ENCODE data around the gene TMEM163. TPM values are rescaled to one million over a fixed set of nuclear protein-coding genes. Genes with fewer than 3 reads are reported as not detected.

The TMEM163 gene
- total and polyA plus RNA-seq, 4 donors: 5.8 to 46.9 (median 29.8) TPM

DNA sequence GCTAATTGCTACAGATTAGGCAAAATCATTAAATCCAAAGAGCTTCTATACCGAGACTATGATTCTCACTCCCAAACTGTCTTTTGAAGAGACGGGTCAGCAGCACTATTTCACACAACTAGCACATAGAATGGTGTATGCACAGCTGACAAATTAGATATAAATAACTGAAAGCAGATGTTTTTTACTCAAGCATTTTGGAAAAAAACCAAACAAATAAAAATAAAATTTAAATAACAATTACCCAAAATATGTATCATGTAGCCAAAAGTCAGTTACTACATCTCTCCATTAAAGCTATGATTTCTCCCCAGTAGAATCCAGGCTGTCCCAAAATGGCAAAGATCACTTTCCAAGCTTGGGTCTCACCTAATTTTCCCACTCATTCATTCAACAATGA lies 107.9 kb downstream of the TMEM163 start:
- Histone ChIP-seq H3K4me1 (ENCODE audit: control insufficient read depth in 5 of 5, insufficient read depth in 5 of 5, low read length in 5 of 5) (peaks cover 0 to 1% (median 0%) of the 10 kb centered on the region in 5 donors), H3K27ac (ENCODE audit: low read depth in 1 of 2, low read length in 1 of 2) (no peak overlapping the region), H3K4me3 (no peak overlapping the region), H3K9ac (ENCODE audit: insufficient read depth in 1 of 2, low read length in 2 of 2) (no peak overlapping the region), H3K36me3 (ENCODE audit: control insufficient read depth in 4 of 4, insufficient read depth in 4 of 4, low read length in 4 of 4) (no peaks in the 10 kb centered on the region), H3K27me3 (ENCODE audit: control insufficient read depth in 3 of 3, insufficient read depth in 3 of 3, low read length in 2 of 3) (no peaks in the 10 kb centered on the region), H3K9me3 (ENCODE audit: control insufficient read depth in 4 of 4, insufficient read depth in 3 of 4, low read length in 3 of 4) (peaks cover 0 to 7% (median 5%) of the 10 kb centered on the region in 4 donors)
- 93 to 96% methylated on average over 2 of the region's 2 CpGs for WGBS, 2 donors
- DNase-seq: no peak
- no peak for ATAC-seq (ENCODE audit: insufficient read depth, low FRiP score)
- TF ChIP-seq CTCF (IDR thresholded peaks at IDR 0.05; ENCODE audit: control extremely low read depth, extremely low read depth): no peak

- 88 to 98% methylated on average over 8 of the region's 8 CpGs for WGBS, 2 donors
- ATAC-seq (ENCODE audit: insufficient read depth, low FRiP score): no peak
- DNase-seq: no peak
Observed at GRCh38 chr2:134609924-134610513, 108.8 kb downstream of the TMEM163 start.

DNA sequence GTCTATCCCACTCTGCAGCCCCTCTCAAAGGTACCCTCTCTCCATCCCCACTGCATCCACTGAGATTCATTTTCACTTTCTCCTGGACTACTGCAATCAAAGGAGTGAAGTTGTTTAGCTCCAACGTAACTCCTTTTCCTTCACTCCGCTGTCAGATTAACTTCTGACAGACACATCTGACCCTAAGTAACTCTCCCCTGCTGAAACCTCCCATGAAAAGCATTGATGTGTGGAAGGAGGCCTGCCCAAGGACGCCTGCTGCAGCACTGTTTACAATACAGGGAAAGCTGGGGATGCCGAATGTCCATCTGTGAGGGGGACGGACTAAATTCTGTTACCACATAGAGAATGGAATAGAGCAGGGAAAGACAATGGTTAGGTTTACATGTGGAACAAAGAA lies 114.8 kb downstream of the TMEM163 start:
- no peak overlapping the region for H3K4me3 ChIP-seq
- TF ChIP-seq CTCF (IDR thresholded peaks at IDR 0.05; ENCODE audit: control extremely low read depth, extremely low read depth): no peak
- peaks cover 0 to 4% (median 3%) of the 10 kb centered on the region in 4 donors for H3K9me3 ChIP-seq (ENCODE audit: control insufficient read depth in 4 of 4, insufficient read depth in 3 of 4, low read length in 3 of 4)
- H3K27me3 ChIP-seq (ENCODE audit: control insufficient read depth in 3 of 3, insufficient read depth in 3 of 3, low read length in 2 of 3): no peaks in the 10 kb centered on the region
- ATAC-seq (ENCODE audit: insufficient read depth, low FRiP score) (no peak), DNase-seq (no peak)
- H3K4me1 ChIP-seq (ENCODE audit: control insufficient read depth in 5 of 5, insufficient read depth in 5 of 5, low read length in 5 of 5): no peaks in the 10 kb centered on the region
- WGBS, 2 donors: 53 to 73% methylated on average over 5 of the region's 5 CpGs
- H3K36me3 ChIP-seq (ENCODE audit: control insufficient read depth in 4 of 4, insufficient read depth in 4 of 4, low read length in 4 of 4): no peaks in the 10 kb centered on the region
- H3K9ac ChIP-seq (ENCODE audit: insufficient read depth in 1 of 2, low read length in 2 of 2): no peak overlapping the region
- H3K27ac ChIP-seq (ENCODE audit: low read depth in 1 of 2, low read length in 1 of 2): no peak overlapping the region

More at GRCh38 chr2:134609924-134610513, 108.8 kb downstream of the TMEM163 start:
- Histone ChIP-seq H3K27me3 (ENCODE audit: control insufficient read depth in 3 of 3, insufficient read depth in 3 of 3, low read length in 2 of 3) (no peaks in the 10 kb centered on the region), H3K27ac (ENCODE audit: low read depth in 1 of 2, low read length in 1 of 2) (no peak overlapping the region), H3K9me3 (ENCODE audit: control insufficient read depth in 4 of 4, insufficient read depth in 3 of 4, low read length in 3 of 4) (peaks cover 0 to 7% (median 5%) of the 10 kb centered on the region in 4 donors), H3K4me1 (ENCODE audit: control insufficient read depth in 5 of 5, insufficient read depth in 5 of 5, low read length in 5 of 5) (peaks cover 0 to 1% (median 0%) of the 10 kb centered on the region in 5 donors), H3K36me3 (ENCODE audit: control insufficient read depth in 4 of 4, insufficient read depth in 4 of 4, low read length in 4 of 4) (no peaks in the 10 kb centered on the region), H3K4me3 (no peak overlapping the region), H3K9ac (ENCODE audit: insufficient read depth in 1 of 2, low read length in 2 of 2) (no peak overlapping the region)
- TF ChIP-seq CTCF (IDR thresholded peaks at IDR 0.05; ENCODE audit: control extremely low read depth, extremely low read depth): no peak

DNA sequence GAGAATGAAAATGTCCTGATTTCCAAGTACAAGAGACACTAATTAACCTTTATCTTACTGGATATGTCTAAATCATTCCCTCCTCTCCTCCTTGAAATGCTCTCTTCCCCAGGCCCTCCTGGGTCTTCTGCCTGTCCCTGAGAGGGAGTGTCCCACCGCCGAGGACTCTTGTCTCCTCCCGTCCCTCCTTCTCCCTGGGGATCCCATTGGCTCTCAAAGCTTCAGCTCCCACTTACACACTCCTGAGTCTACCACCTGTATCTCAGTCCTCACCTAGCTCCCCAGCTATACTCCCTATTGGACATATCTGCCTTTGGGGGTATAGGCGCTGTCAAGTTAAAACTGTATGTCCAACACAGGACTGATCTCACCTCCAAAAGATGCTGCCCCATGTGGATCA lies 116.1 kb downstream of the TMEM163 start:
- H3K36me3 ChIP-seq (ENCODE audit: control insufficient read depth in 4 of 4, insufficient read depth in 4 of 4, low read length in 4 of 4): no peaks in the 10 kb centered on the region

More for the DNA sequence above, 116.1 kb downstream of the TMEM163 start:
- Histone ChIP-seq H3K4me3 (no peak overlapping the region), H3K9ac (ENCODE audit: insufficient read depth in 1 of 2, low read length in 2 of 2) (no peak overlapping the region), H3K27me3 (ENCODE audit: control insufficient read depth in 3 of 3, insufficient read depth in 3 of 3, low read length in 2 of 3) (no peaks in the 10 kb centered on the region), H3K27ac (ENCODE audit: low read depth in 1 of 2, low read length in 1 of 2) (no peak overlapping the region), H3K4me1 (ENCODE audit: control insufficient read depth in 5 of 5, insufficient read depth in 5 of 5, low read length in 5 of 5) (no peaks in the 10 kb centered on the region), H3K9me3 (ENCODE audit: control insufficient read depth in 4 of 4, insufficient read depth in 3 of 4, low read length in 3 of 4) (peaks cover 0 to 4% (median 3%) of the 10 kb centered on the region in 4 donors)
- no peak for DNase-seq
- WGBS, 2 donors: 93 to 97% methylated on average over 4 of the region's 4 CpGs
- ATAC-seq (ENCODE audit: insufficient read depth, low FRiP score): no peak
- TF ChIP-seq CTCF (IDR thresholded peaks at IDR 0.05; ENCODE audit: control extremely low read depth, extremely low read depth): no peak
